Measurements from ENCODE around the gene PTPN7. TPM values are rescaled to one million over a fixed set of nuclear protein-coding genes. Genes with fewer than 3 reads are reported as not detected.

The PTPN7 gene
- total and polyA plus RNA-seq, 10 of the 15 experiments (the other 5 are each of a cell fraction or from before 2014, with no cell fraction given): 7.9 to 117 (median 102) TPM

- TF ChIP-seq FOXM1 (IDR thresholded peaks at IDR 0.05; ENCODE audit: low read depth, low read length): no peak
- TF ChIP-seq PML (IDR thresholded peaks at IDR 0.05; ENCODE audit: low read length): no peak
- TF ChIP-seq, protein P1, sequence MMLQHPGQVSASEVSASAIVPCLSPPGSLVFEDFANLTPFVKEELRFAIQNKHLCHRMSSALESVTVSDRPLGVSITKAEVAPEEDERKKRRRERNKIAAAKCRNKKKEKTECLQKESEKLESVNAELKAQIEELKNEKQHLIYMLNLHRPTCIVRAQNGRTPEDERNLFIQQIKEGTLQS (IDR thresholded peaks at IDR 0.05; ENCODE audit: borderline replicate concordance, extremely low read depth, low read depth, low read length): no peak
- TF ChIP-seq SKIL (IDR thresholded peaks at IDR 0.05; ENCODE audit: low read depth, poor library complexity, severe bottlenecking): no peak
- no peak for TF ChIP-seq TARDBP (IDR thresholded peaks at IDR 0.05; ENCODE audit: borderline replicate concordance)
- no peak for TF ChIP-seq IRF4 (IDR thresholded peaks at IDR 0.05; ENCODE audit: low read depth, low read length)
- no peak for TF ChIP-seq NFXL1 (IDR thresholded peaks at IDR 0.05; ENCODE audit: borderline replicate concordance)
- TF ChIP-seq, protein P2, sequence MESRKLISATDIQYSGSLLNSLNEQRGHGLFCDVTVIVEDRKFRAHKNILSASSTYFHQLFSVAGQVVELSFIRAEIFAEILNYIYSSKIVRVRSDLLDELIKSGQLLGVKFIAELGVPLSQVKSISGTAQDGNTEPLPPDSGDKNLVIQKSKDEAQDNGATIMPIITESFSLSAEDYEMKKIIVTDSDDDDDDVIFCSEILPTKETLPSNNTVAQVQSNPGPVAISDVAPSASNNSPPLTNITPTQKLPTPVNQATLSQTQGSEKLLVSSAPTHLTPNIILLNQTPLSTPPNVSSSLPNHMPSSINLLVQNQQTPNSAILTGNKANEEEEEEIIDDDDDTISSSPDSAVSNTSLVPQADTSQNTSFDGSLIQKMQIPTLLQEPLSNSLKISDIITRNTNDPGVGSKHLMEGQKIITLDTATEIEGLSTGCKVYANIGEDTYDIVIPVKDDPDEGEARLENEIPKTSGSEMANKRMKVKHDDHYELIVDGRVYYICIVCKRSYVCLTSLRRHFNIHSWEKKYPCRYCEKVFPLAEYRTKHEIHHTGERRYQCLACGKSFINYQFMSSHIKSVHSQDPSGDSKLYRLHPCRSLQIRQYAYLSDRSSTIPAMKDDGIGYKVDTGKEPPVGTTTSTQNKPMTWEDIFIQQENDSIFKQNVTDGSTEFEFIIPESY (IDR thresholded peaks at IDR 0.05): no peak
- no peak for TF ChIP-seq PBX3 (IDR thresholded peaks at IDR 0.05; ENCODE audit: insufficient replicate concordance, low read depth, low read length)
- TF ChIP-seq CHD4 (IDR thresholded peaks at IDR 0.05): no peak
- TF ChIP-seq CEBPB (IDR thresholded peaks at IDR 0.05; ENCODE audit: borderline replicate concordance in 1 of 2, low read depth in 2 of 2, low read length in 2 of 2): no peak
- TF ChIP-seq RAD51 (IDR thresholded peaks at IDR 0.05): no peak
These were observed 54.6 kb downstream of the PTPN7 start (continued) for GRCh38 chr1:202105571-202106339.
